Spleen (tissue), 7 donors: Measurements from ENCODE around the gene NCOR2.

Experiments used
- POLR2A ChIP-seq, 3 donors: fragments of 450-650 bp; IDR thresholded peaks; one replicate each; pipeline ENCODE4 v1.5.1; 2017; ENCODE audit warnings: antibody characterized with exemption in 3 of 3, mild to moderate bottlenecking in 1 of 3
- POLR2AphosphoS5 ChIP-seq, 3 donors: sonication (generic); formaldehyde crosslinking; IDR thresholded peaks; one replicate each; pipeline ENCODE4 v1.5.1; 2017; ENCODE audit warnings: antibody characterized with exemption in 3 of 3
- TF ChIP-seq, protein P1 (sequence below), 11 experiments: fragments of 200-600 bp in 7 of 11; fragments of 450-650 bp in 4 of 11; sonication (generic) in 4 of 11; IDR thresholded peaks in 8 of 11; conservative IDR thresholded peaks in 3 of 11; 1 replicate in 7 of 11; 2 replicates in 4 of 11; pipeline versions ENCODE4 v1.4.0 to v1.8.0; 2016 to 2021; ENCODE audit warnings: antibody characterized with exemption in 11 of 11, inconsistent platforms in 4 of 11, mild to moderate bottlenecking in 1 of 11
- donor health status: DM: no; HTN: no; CAD: no; lungs with moderate emphysema.
- donor health status: DM: no; HTN: no; CAD: no.
- donor health status: DM: no; HTN: no; CAD: no.

DNA sequence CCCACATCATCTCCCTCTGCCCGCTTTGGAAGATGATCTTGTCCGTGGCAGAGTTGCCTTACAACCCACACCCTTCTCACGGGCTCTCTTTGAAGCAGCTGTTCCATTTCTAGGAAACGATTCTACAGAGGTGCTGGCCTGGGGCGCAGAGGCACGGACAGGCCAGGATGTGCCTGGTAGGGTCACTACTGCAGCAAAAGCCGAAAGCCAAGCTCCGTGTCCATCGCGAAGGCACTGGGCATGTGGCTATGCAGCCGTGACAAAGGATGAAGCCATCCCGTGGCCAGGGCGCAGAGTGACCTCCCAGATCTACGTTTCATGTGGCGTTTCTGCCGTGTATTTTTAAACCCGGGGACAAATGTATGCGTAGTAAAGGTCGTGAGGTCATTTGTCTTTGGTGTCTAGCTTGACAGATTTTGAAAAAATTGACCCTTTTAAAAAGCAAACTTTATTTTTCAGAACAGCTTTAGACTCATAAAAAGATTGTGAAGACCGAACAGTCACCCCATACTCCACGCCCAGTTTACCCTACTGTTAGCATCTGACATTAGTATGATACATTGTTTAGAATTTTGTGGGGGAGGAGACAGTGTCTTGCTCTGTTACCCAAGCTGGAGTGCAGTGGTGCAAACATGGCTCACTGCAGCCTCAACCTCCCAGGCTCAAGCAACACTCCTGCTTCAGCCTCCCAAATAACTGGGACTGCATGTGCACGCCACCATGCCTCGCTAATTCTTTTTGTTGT lies 40.4 kb upstream of the NCOR2 start:
- TF ChIP-seq, protein P1, sequence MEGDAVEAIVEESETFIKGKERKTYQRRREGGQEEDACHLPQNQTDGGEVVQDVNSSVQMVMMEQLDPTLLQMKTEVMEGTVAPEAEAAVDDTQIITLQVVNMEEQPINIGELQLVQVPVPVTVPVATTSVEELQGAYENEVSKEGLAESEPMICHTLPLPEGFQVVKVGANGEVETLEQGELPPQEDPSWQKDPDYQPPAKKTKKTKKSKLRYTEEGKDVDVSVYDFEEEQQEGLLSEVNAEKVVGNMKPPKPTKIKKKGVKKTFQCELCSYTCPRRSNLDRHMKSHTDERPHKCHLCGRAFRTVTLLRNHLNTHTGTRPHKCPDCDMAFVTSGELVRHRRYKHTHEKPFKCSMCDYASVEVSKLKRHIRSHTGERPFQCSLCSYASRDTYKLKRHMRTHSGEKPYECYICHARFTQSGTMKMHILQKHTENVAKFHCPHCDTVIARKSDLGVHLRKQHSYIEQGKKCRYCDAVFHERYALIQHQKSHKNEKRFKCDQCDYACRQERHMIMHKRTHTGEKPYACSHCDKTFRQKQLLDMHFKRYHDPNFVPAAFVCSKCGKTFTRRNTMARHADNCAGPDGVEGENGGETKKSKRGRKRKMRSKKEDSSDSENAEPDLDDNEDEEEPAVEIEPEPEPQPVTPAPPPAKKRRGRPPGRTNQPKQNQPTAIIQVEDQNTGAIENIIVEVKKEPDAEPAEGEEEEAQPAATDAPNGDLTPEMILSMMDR (IDR thresholded peaks at IDR 0.05 in 8 of 11, conservative IDR thresholded peaks at IDR 0.05 in 3 of 11), result no peak
- TF ChIP-seq POLR2AphosphoS5 (IDR thresholded peaks at IDR 0.05), result no peak
- no peak for TF ChIP-seq POLR2A (IDR thresholded peaks at IDR 0.05)
